Fibroblast of pulmonary artery (primary cell): ENCODE measurements around the gene RAB11A.

Experiments
- DNase-seq: peaks from one replicate; pipeline ENCODE4 v3.0.0-alpha.2; 2010; ENCODE audit warnings: low read depth
- H3K4me3 ChIP-seq: replicated peaks from 2 replicates; pipeline ENCODE4 v1.5.1; 2011; ENCODE audit warnings: low read depth, mild to moderate bottlenecking, control low read depth, low read length, moderate library complexity
- CTCF ChIP-seq: IDR thresholded peaks from 2 replicates; pipeline ENCODE4 v1.5.1; 2011; ENCODE audit warnings: mild to moderate bottlenecking, control low read depth, low read length, inconsistent platforms; ENCODE audit errors: missing control alignments

Gene RAB11A

GRCh38 chr15:65885668-65886218 lies 16.5 kb downstream of the RAB11A start:
- DNase-seq = no peak
- H3K4me3 ChIP-seq = no peak overlapping the region
- no peak for TF ChIP-seq CTCF

GRCh38 chr15:65887565-65887964 lies 18.3 kb downstream of the RAB11A start:
- H3K4me3 ChIP-seq = no peak overlapping the region
- TF ChIP-seq CTCF = no peak
- DNase-seq = no peak

- no peak overlapping the region for H3K4me3 ChIP-seq
- DNase-seq = no peak
- no peak for TF ChIP-seq CTCF
These were observed 19.7 kb downstream of the RAB11A start for GRCh38 chr15:65888981-65889380.

- no peak for DNase-seq
- H3K4me3 ChIP-seq = no peak overlapping the region
- no peak for TF ChIP-seq CTCF
These were observed 23.8 kb downstream of the RAB11A start for GRCh38 chr15:65893060-65893459.

- H3K4me3 ChIP-seq = no peak overlapping the region
- no peak for TF ChIP-seq CTCF
- DNase-seq = peak; percentile 59
These were observed 26.9 kb downstream of the RAB11A start for GRCh38 chr15:65896236-65896635.

- TF ChIP-seq CTCF = no peak
These were observed 31.2 kb downstream of the RAB11A start for GRCh38 chr15:65900488-65900887.

GRCh38 chr15:65901336-65901735 lies 32.0 kb downstream of the RAB11A start:
- TF ChIP-seq CTCF = no peak
- no peak for DNase-seq
- H3K4me3 ChIP-seq = no peak overlapping the region

More at GRCh38 chr15:65900488-65900887, 31.2 kb downstream of the RAB11A start:
- DNase-seq = no peak
- no peak overlapping the region for H3K4me3 ChIP-seq
